IMR-90 (cell line): ENCODE data around the gene AOPEP. TPM values are rescaled to one million over a fixed set of nuclear protein-coding genes. Genes with fewer than 3 reads are reported as not detected.

ENCODE experiments used
- ATAC-seq: fragments of 200-7000 bp; cut with Tn5 transposase; 2 replicates; pipeline ENCODE4 v1.9.1; 2020; ENCODE audit warnings: low read depth, mild to moderate bottlenecking, moderate library complexity
- BruUV-seq: library from RNA; stranded (reverse); fragments of 400-500 nt; replicated peaks from 2 replicates; lab custom pipeline; 2021; lab: Mats Ljungman, UMichigan
- CTCF ChIA-PET: fragments of 300-600 bp; formaldehyde crosslinking; extraction: SDS; loops from one replicate; lab custom pipeline; 2021; ENCODE audit warnings: antibody characterized with exemption; lab: Yijun Ruan, JAX
- POLR2A ChIA-PET: fragments of 300-600 bp; sonication (Branson Sonifier 250); formaldehyde crosslinking; loops from one replicate; lab custom pipeline; 2022; ENCODE audit warnings: antibody characterized with exemption; ENCODE audit not compliant: unreplicated experiment; lab: Charles Lee
- DNase-seq: peaks from one replicate; pipeline ENCODE4 v3.0.0; 2013
- H2AFZ ChIP-seq: replicated peaks from 2 replicates; pipeline ENCODE3; 2013; ENCODE audit warnings: low read length, mild to moderate bottlenecking; ENCODE audit not compliant: poor library complexity
- H2AK5ac ChIP-seq: 2 replicates; pipeline ENCODE4 v1.6.1; 2013; ENCODE audit warnings: low read depth, low read length, inconsistent platforms
- H2AK9ac ChIP-seq: replicated peaks from 2 replicates; pipeline ENCODE3; 2013; ENCODE audit warnings: mild to moderate bottlenecking, low read depth, low read length, moderate library complexity; ENCODE audit not compliant: poor library complexity
- H2BK120ac ChIP-seq: 2 replicates; pipeline ENCODE4 v1.6.1; 2013; ENCODE audit warnings: low read depth, low read length, inconsistent platforms
- H2BK15ac ChIP-seq: 3 replicates; pipeline ENCODE4 v1.6.1; 2013; ENCODE audit warnings: low read depth, low read length, inconsistent platforms
- H2BK20ac ChIP-seq: 2 replicates; pipeline ENCODE4 v1.6.1; 2013; ENCODE audit warnings: low read depth, mild to moderate bottlenecking, inconsistent platforms, low read length, moderate library complexity
- H2BK5ac ChIP-seq: 2 replicates; pipeline ENCODE4 v1.6.1; 2013; ENCODE audit warnings: mild to moderate bottlenecking, low read depth, low read length, inconsistent platforms; ENCODE audit not compliant: poor library complexity, severe bottlenecking
- H3K14ac ChIP-seq: replicated peaks from 2 replicates; pipeline ENCODE4 v1.6.1; 2013; ENCODE audit warnings: low read depth, low read length, inconsistent platforms
- H3K18ac ChIP-seq: 2 replicates; pipeline ENCODE4 v1.6.1; 2013; ENCODE audit warnings: low read depth, low read length, control low read depth
- H3K23ac ChIP-seq: 2 replicates; pipeline ENCODE4 v1.6.1; 2013; ENCODE audit warnings: low read depth, low read length, inconsistent platforms
- H3K27ac ChIP-seq: 2 replicates; pipeline ENCODE4 v1.5.1; 2013; ENCODE audit warnings: mild to moderate bottlenecking, control low read depth, low read length; ENCODE audit not compliant: insufficient read depth
- H3K27me3 ChIP-seq: 2 replicates; pipeline ENCODE4 v1.6.1; 2013; ENCODE audit warnings: low read length; ENCODE audit not compliant: control insufficient read depth, insufficient read depth
- H3K36me3 ChIP-seq: 2 replicates; pipeline ENCODE4 v1.6.1; 2013; ENCODE audit warnings: low read length, mixed read lengths; ENCODE audit not compliant: control insufficient read depth, insufficient read depth
- H3K4ac ChIP-seq: 2 replicates; pipeline ENCODE4 v1.6.1; 2013; ENCODE audit warnings: low read depth, low read length, inconsistent platforms
- H3K4me1 ChIP-seq: 2 replicates; pipeline ENCODE4 v1.6.1; 2013; ENCODE audit warnings: low read length, mixed read lengths; ENCODE audit not compliant: control insufficient read depth, insufficient read depth
- H3K4me2 ChIP-seq: 2 replicates; pipeline ENCODE4 v1.6.1; 2013; ENCODE audit warnings: low read depth, mild to moderate bottlenecking, control low read depth, low read length, moderate library complexity
- H3K4me3 ChIP-seq: 2 replicates; pipeline ENCODE4 v1.5.1; 2013; ENCODE audit warnings: low read depth, mild to moderate bottlenecking, control low read depth, low read length, moderate library complexity; ENCODE audit not compliant: insufficient read depth
- H3K56ac ChIP-seq: 2 replicates; pipeline ENCODE4 v1.6.1; 2013; ENCODE audit warnings: low read length, inconsistent platforms; ENCODE audit not compliant: insufficient read depth; ENCODE audit errors: extremely low read depth
- H3K79me1 ChIP-seq, 2 experiments: 2 replicates each; pipeline ENCODE4 v1.6.1; 2013; ENCODE audit warnings: low read length in 2 of 2, inconsistent platforms in 1 of 2, low read depth in 1 of 2
- H3K9ac ChIP-seq: 2 replicates; pipeline ENCODE4 v1.6.1; 2013; ENCODE audit warnings: low read depth, low read length, control low read depth
- H3K9me1 ChIP-seq: 2 replicates; pipeline ENCODE4 v1.6.1; 2013; ENCODE audit warnings: low read length, inconsistent platforms; ENCODE audit not compliant: insufficient read depth
- H3K9me3 ChIP-seq: 2 replicates; pipeline ENCODE4 v1.6.1; 2013; ENCODE audit warnings: low read length; ENCODE audit not compliant: control insufficient read depth, insufficient read depth
- H4K20me1 ChIP-seq: 2 replicates; pipeline ENCODE4 v1.6.1; 2013; ENCODE audit warnings: low read length, inconsistent platforms; ENCODE audit not compliant: insufficient read depth
- H4K5ac ChIP-seq: 2 replicates; pipeline ENCODE4 v1.6.1; 2013; ENCODE audit warnings: mild to moderate bottlenecking, low read depth, low read length, control low read depth
- H4K8ac ChIP-seq, 2 experiments: 2 replicates each; pipeline ENCODE4 v1.6.1; 2013; ENCODE audit warnings: low read depth in 2 of 2, low read length in 2 of 2, control low read depth in 1 of 2, inconsistent platforms in 1 of 2
- H4K91ac ChIP-seq: 2 replicates; pipeline ENCODE4 v1.6.1; 2013; ENCODE audit warnings: low read depth, low read length, inconsistent platforms; ENCODE audit not compliant: insufficient read depth
- CHD1 ChIP-seq: IDR thresholded peaks from 2 replicates; pipeline ENCODE4 v1.6.1; 2012; ENCODE audit warnings: low read depth, low read length, improper control_type of control experiment
- FOS ChIP-seq: fragments of 150-350 bp; IDR thresholded peaks from 2 replicates; pipeline ENCODE4 v1.6.1; 2016; ENCODE audit warnings: low read depth, low read length
- MAFK ChIP-seq: IDR thresholded peaks from 2 replicates; pipeline ENCODE4 v1.6.1; 2012; ENCODE audit warnings: low read depth, low read length, improper control_type of control experiment
- MAZ ChIP-seq: IDR thresholded peaks from 2 replicates; pipeline ENCODE4 v1.6.1; 2012; ENCODE audit warnings: low read depth, mild to moderate bottlenecking, low read length, improper control_type of control experiment, moderate library complexity, borderline replicate concordance
- MXI1 ChIP-seq: IDR thresholded peaks from 2 replicates; pipeline ENCODE4 v1.6.1; 2012; ENCODE audit warnings: low read depth, mild to moderate bottlenecking, low read length, moderate library complexity, borderline replicate concordance
- NFE2L2 ChIP-seq: fragments of 150-350 bp; IDR thresholded peaks from 2 replicates; pipeline ENCODE4 v1.6.1; 2016; ENCODE audit warnings: low read depth, mild to moderate bottlenecking, low read length
- SMC3 ChIP-seq: fragments of 150-350 bp; IDR thresholded peaks from 2 replicates; pipeline ENCODE4 v1.6.1; 2016; ENCODE audit warnings: low read depth, mild to moderate bottlenecking, antibody characterized with exemption, low read length, moderate library complexity
- WGBS, 2 experiments: methylation state at CpG; one replicate each; pipeline versions ENCODE4 v1.1.5 to v1.1.7; 2013; ENCODE audit warnings: missing lambda C conversion rate in 2 of 2; ENCODE audit not compliant: insufficient read length in 1 of 2; ENCODE audit errors: extremely low coverage in 2 of 2; 5-methylcytosine and 5-hydroxymethylcytosine counted together
- dilution Hi-C: fragments of 300-500 bp; cut with HindIII; formaldehyde crosslinking; loops from one replicate; pipeline ENCODE4 v1.14.3; 2018; ENCODE audit warnings: low sequenced_read_pairs; ENCODE audit not compliant: unreplicated experiment
- in situ Hi-C: fragments of 300-500 bp; cut with MboI; formaldehyde crosslinking; loops from 3 replicates; pipeline ENCODE4 v1.14.3; 2019; ENCODE audit warnings: low sequenced_read_pairs, inconsistent platforms, mixed read lengths
- intact Hi-C: fragments of 100-400 bp; cut with micrococcal nuclease; formaldehyde crosslinking; loops from 2 replicates; pipeline ENCODE4 v1.10.0; 2022
- polyA plus RNA-seq, 3 experiments: library from polyadenylated mRNA; depleted of rRNA; stranded (reverse); fragments of >200 nt; gene quantifications; 2 replicates each; pipeline ENCODE4 v1.2.3, GENCODE V29; 2012; ENCODE audit warnings: low replicate concordance in 1 of 3
- total RNA-seq: library from RNA; depleted of rRNA; stranded (reverse); fragments of >200 nt; gene quantifications from 2 replicates; pipeline ENCODE4 v1.2.3, GENCODE V29; 2012
- TF ChIP-seq, protein P1 (sequence below): fragments of 150-350 bp; IDR thresholded peaks from 2 replicates; pipeline ENCODE4 v1.6.1; 2017; ENCODE audit warnings: mild to moderate bottlenecking, antibody characterized with exemption, low read length, low read depth
- TF ChIP-seq, protein P2 (sequence below): fragments of 150-350 bp; IDR thresholded peaks from 2 replicates; pipeline ENCODE4 v1.6.1; 2016; ENCODE audit warnings: low read depth, mild to moderate bottlenecking, low read length, moderate library complexity, borderline replicate concordance

Gene AOPEP
- total and polyA plus RNA-seq, 2 of the 4 experiments (the other 2 are of a cell fraction) = 34.9 to 38.7 TPM

DNA sequence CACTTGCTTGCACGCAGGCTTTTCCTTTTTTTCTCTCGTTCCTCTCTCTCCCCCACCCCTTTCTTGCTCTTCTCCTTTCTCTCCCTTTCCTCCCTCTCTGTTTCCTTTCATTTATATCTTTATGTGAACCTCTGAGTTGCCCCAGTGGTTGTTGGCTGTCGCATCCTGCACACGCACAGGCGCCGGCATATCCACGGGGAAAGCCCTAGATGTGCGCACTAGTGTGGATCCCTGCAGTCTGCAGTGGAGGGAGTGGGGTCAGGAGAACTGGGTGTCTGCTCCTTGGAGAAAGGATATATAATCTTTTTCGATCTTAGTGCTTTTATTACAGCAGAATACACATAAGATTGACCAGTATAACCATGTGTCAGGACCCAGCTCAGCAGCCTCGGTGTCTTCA lies 367.5 kb downstream of the AOPEP start:
- no peak overlapping the region for H2AK5ac ChIP-seq
- H3K9ac ChIP-seq = no peak overlapping the region
- no peak overlapping the region for H2BK20ac ChIP-seq
- no peak overlapping the region for H3K27ac ChIP-seq
- no peak overlapping the region for H3K56ac ChIP-seq
- POLR2A ChIA-PET = no interaction called here
- in situ Hi-C loops (no loop called here), intact Hi-C loops (no loop called here), dilution Hi-C loops (no loop called here)
- H2BK120ac ChIP-seq = no peak overlapping the region
- H2AFZ ChIP-seq = no peak overlapping the region
- H4K20me1 ChIP-seq = peaks cover 14% of the 10 kb centered on the region
- H4K91ac ChIP-seq = no peak overlapping the region
- WGBS, 2 experiments = 85% methylated on average over 5 of the region's 10 CpGs; no CpG with 5 or more reads in 1 of the 2 experiments
- BruUV-seq = no TSS peak
- no peak overlapping the region for H4K5ac ChIP-seq
- no peak overlapping the region for H4K8ac ChIP-seq
- no peak for TF ChIP-seq CHD1
- TF ChIP-seq MAFK = no peak
- TF ChIP-seq, protein P1, sequence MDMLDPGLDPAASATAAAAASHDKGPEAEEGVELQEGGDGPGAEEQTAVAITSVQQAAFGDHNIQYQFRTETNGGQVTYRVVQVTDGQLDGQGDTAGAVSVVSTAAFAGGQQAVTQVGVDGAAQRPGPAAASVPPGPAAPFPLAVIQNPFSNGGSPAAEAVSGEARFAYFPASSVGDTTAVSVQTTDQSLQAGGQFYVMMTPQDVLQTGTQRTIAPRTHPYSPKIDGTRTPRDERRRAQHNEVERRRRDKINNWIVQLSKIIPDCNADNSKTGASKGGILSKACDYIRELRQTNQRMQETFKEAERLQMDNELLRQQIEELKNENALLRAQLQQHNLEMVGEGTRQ = no peak
- TF ChIP-seq FOS = no peak
- no peak for TF ChIP-seq SMC3
- no peak for TF ChIP-seq NFE2L2
- TF ChIP-seq MAZ = no peak
- TF ChIP-seq, protein P2, sequence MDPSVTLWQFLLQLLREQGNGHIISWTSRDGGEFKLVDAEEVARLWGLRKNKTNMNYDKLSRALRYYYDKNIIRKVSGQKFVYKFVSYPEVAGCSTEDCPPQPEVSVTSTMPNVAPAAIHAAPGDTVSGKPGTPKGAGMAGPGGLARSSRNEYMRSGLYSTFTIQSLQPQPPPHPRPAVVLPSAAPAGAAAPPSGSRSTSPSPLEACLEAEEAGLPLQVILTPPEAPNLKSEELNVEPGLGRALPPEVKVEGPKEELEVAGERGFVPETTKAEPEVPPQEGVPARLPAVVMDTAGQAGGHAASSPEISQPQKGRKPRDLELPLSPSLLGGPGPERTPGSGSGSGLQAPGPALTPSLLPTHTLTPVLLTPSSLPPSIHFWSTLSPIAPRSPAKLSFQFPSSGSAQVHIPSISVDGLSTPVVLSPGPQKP = no peak
- TF ChIP-seq MXI1 = no peak
- CTCF ChIA-PET = no interaction called here
- peaks cover 8 to 53% of the 10 kb centered on the region in 2 experiments; a peak in 3 of 4 replicates for H3K79me1 ChIP-seq
- H3K14ac ChIP-seq = no peak overlapping the region
- no peak overlapping the region for H2BK5ac ChIP-seq
- H3K4ac ChIP-seq = no peak overlapping the region
- no peak overlapping the region for H3K23ac ChIP-seq
- DNase-seq = no peak
- no peak overlapping the region for H3K4me3 ChIP-seq
- peaks cover 21% of the 10 kb centered on the region for H3K36me3 ChIP-seq
- ATAC-seq = no peak
- H3K9me1 ChIP-seq = peaks cover 32% of the 10 kb centered on the region; the same call in 1 of the 2 replicates
- no peaks in the 10 kb centered on the region for H3K9me3 ChIP-seq
- H2BK15ac ChIP-seq = no peak overlapping the region
- no peak overlapping the region for H3K18ac ChIP-seq
- no peaks in the 10 kb centered on the region for H3K27me3 ChIP-seq
- no peak overlapping the region for H2AK9ac ChIP-seq
- no peak overlapping the region for H3K4me2 ChIP-seq
- peaks cover 31% of the 10 kb centered on the region for H3K4me1 ChIP-seq
